Measurements from ENCODE around the gene LAMA2.

The LAMA2 gene

GRCh38 chr6:129006724-129007514 lies 124.0 kb downstream of the LAMA2 start:
- H3K4me2 ChIP-seq (ENCODE audit: low read depth, low read length, poor library complexity, severe bottlenecking), result no peak overlapping the region
- TF ChIP-seq EZH2phosphoT487 (IDR thresholded peaks at IDR 0.05; ENCODE audit: borderline replicate concordance), result no peak
- TF ChIP-seq, protein P1, sequence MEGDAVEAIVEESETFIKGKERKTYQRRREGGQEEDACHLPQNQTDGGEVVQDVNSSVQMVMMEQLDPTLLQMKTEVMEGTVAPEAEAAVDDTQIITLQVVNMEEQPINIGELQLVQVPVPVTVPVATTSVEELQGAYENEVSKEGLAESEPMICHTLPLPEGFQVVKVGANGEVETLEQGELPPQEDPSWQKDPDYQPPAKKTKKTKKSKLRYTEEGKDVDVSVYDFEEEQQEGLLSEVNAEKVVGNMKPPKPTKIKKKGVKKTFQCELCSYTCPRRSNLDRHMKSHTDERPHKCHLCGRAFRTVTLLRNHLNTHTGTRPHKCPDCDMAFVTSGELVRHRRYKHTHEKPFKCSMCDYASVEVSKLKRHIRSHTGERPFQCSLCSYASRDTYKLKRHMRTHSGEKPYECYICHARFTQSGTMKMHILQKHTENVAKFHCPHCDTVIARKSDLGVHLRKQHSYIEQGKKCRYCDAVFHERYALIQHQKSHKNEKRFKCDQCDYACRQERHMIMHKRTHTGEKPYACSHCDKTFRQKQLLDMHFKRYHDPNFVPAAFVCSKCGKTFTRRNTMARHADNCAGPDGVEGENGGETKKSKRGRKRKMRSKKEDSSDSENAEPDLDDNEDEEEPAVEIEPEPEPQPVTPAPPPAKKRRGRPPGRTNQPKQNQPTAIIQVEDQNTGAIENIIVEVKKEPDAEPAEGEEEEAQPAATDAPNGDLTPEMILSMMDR (conservative IDR thresholded peaks at IDR 0.05; ENCODE audit: low read length), result no peak
- H3K27me3 ChIP-seq (ENCODE audit: insufficient read depth, low read length, poor library complexity, severe bottlenecking), result no peaks in the 10 kb centered on the region
- no peaks in the 10 kb centered on the region for H3K36me3 ChIP-seq (ENCODE audit: insufficient read depth, low read length)
- H2AFZ ChIP-seq (ENCODE audit: low read length), result no peak overlapping the region
- H3K4me3 ChIP-seq (ENCODE audit: low read length, poor library complexity, severe bottlenecking), result no peak overlapping the region
- no peaks in the 10 kb centered on the region for H3F3A ChIP-seq (ENCODE audit: low read depth)
- no peaks in the 10 kb centered on the region for H3K9me3 ChIP-seq (ENCODE audit: insufficient read depth, low read depth, low read length)
- H3K9ac ChIP-seq (ENCODE audit: low read depth, low read length, poor library complexity, severe bottlenecking), result no peak overlapping the region
- H4K20me1 ChIP-seq (ENCODE audit: insufficient read depth, low read length, poor library complexity, severe bottlenecking), result no peaks in the 10 kb centered on the region
- H3K9me2 ChIP-seq (replicated peaks; ENCODE audit: low read depth, low read length), result no peaks in the 10 kb centered on the region
- H3K79me2 ChIP-seq (ENCODE audit: insufficient read depth, low read length), result no peaks in the 10 kb centered on the region
- H3K4me1 ChIP-seq (ENCODE audit: insufficient read depth, low read length, poor library complexity, severe bottlenecking), result no peaks in the 10 kb centered on the region

- H4K20me1 ChIP-seq (ENCODE audit: insufficient read depth, low read length, poor library complexity, severe bottlenecking), result no peaks in the 10 kb centered on the region
- TF ChIP-seq, protein P1 (conservative IDR thresholded peaks at IDR 0.05; ENCODE audit: low read length), result no peak
- TF ChIP-seq EZH2phosphoT487 (IDR thresholded peaks at IDR 0.05; ENCODE audit: borderline replicate concordance), result no peak
- no peak overlapping the region for H3K9ac ChIP-seq (ENCODE audit: low read depth, low read length, poor library complexity, severe bottlenecking)
- H3K27me3 ChIP-seq (ENCODE audit: insufficient read depth, low read length, poor library complexity, severe bottlenecking), result no peaks in the 10 kb centered on the region
- no peaks in the 10 kb centered on the region for H3K79me2 ChIP-seq (ENCODE audit: insufficient read depth, low read length)
- H3K36me3 ChIP-seq (ENCODE audit: insufficient read depth, low read length), result no peaks in the 10 kb centered on the region
- no peak overlapping the region for H3K4me2 ChIP-seq (ENCODE audit: low read depth, low read length, poor library complexity, severe bottlenecking)
- no peaks in the 10 kb centered on the region for H3K9me3 ChIP-seq (ENCODE audit: insufficient read depth, low read depth, low read length)
- H3F3A ChIP-seq (ENCODE audit: low read depth), result no peaks in the 10 kb centered on the region
- no peak overlapping the region for H2AFZ ChIP-seq (ENCODE audit: low read length)
- H3K4me1 ChIP-seq (ENCODE audit: insufficient read depth, low read length, poor library complexity, severe bottlenecking), result no peaks in the 10 kb centered on the region
- H3K9me2 ChIP-seq (replicated peaks; ENCODE audit: low read depth, low read length), result no peaks in the 10 kb centered on the region
- H3K4me3 ChIP-seq (ENCODE audit: low read length, poor library complexity, severe bottlenecking), result no peak overlapping the region
Observed at GRCh38 chr6:129007701-129008373, 124.9 kb downstream of the LAMA2 start.

DNA sequence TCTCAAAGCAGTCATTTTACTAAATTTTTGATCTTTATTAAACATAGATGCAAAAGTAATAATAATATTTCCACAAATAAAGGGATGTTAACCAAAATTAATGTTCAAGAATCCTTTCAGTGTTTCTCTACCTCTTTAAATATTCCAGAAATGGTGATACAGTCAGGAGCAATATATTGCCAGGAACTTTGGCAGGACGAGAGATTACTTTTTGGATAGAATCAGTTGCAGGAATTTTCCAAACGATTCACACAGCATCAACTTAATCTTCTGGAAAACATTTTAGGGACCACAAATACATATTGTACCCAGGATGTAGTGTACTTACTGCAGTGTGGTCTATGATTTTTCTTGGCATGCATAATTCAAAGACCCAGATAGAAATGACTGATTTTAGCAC lies 125.7 kb downstream of the LAMA2 start:
- Histone ChIP-seq H3F3A (ENCODE audit: low read depth) (no peaks in the 10 kb centered on the region), H3K9me3 (ENCODE audit: insufficient read depth, low read depth, low read length) (no peaks in the 10 kb centered on the region), H3K79me2 (ENCODE audit: insufficient read depth, low read length) (no peaks in the 10 kb centered on the region), H3K9ac (ENCODE audit: low read depth, low read length, poor library complexity, severe bottlenecking) (no peak overlapping the region), H3K4me1 (ENCODE audit: insufficient read depth, low read length, poor library complexity, severe bottlenecking) (no peaks in the 10 kb centered on the region), H4K20me1 (ENCODE audit: insufficient read depth, low read length, poor library complexity, severe bottlenecking) (no peaks in the 10 kb centered on the region), H3K4me2 (ENCODE audit: low read depth, low read length, poor library complexity, severe bottlenecking) (no peak overlapping the region), H3K27me3 (ENCODE audit: insufficient read depth, low read length, poor library complexity, severe bottlenecking) (no peaks in the 10 kb centered on the region), H3K9me2 (replicated peaks; ENCODE audit: low read depth, low read length) (no peaks in the 10 kb centered on the region), H2AFZ (ENCODE audit: low read length) (no peak overlapping the region), H3K4me3 (ENCODE audit: low read length, poor library complexity, severe bottlenecking) (no peak overlapping the region), H3K36me3 (ENCODE audit: insufficient read depth, low read length) (no peaks in the 10 kb centered on the region)
- no peak for TF ChIP-seq EZH2phosphoT487 (IDR thresholded peaks at IDR 0.05; ENCODE audit: borderline replicate concordance)
- TF ChIP-seq, protein P1 (conservative IDR thresholded peaks at IDR 0.05; ENCODE audit: low read length), result no peak
